Measurements from ENCODE around the gene NTNG1. TPM values are rescaled to one million over a fixed set of nuclear protein-coding genes. Genes with fewer than 3 reads are reported as not detected.

The NTNG1 gene
- total RNA-seq, 1 experiment from 2014 or later = 1.5 TPM

- no peak overlapping the region for H3K23ac ChIP-seq (ENCODE audit: insufficient read length, low read depth, low read length)
- no peak overlapping the region for H3K56ac ChIP-seq (ENCODE audit: insufficient read length, low read depth, low read length)
- no peak overlapping the region for H4K5ac ChIP-seq (ENCODE audit: insufficient read length, low read depth, low read length)
- no peaks in the 10 kb centered on the region; the same call in 1 of the 2 replicates for H3K4me1 ChIP-seq (ENCODE audit: insufficient read depth, low read length)
- TF ChIP-seq CTCF (conservative IDR thresholded peaks at IDR 0.05) = no peak
- H3K4ac ChIP-seq (ENCODE audit: low read depth, low read length) = no peak overlapping the region
- Mint-ChIP-seq H3K9me3 (no peaks in the 10 kb centered on the region), H3K27me3 (ENCODE audit: low read depth) (no peaks in the 10 kb centered on the region), H3K36me3 (ENCODE audit: insufficient read depth in 1 of 3, low read depth in 3 of 3) (no peaks in the 10 kb centered on the region), H3K27ac (no peak overlapping the region), H3K4me1 (peaks cover 6% of the 10 kb centered on the region in 2 experiments), H3K4me3 (no peak overlapping the region)
- H4K91ac ChIP-seq (ENCODE audit: insufficient read length, low read depth, low read length) = no peak overlapping the region
- no peak overlapping the region for H3K27ac ChIP-seq (ENCODE audit: insufficient read length, low read depth, low read length)
- no peak overlapping the region for H3K4me2 ChIP-seq (ENCODE audit: insufficient read depth, insufficient read length, low read length)
- H3T11ph ChIP-seq (ENCODE audit: low read length) = no peak overlapping the region
- H3K18ac ChIP-seq (ENCODE audit: insufficient read length, low read depth, low read length) = no peak overlapping the region
- no peak overlapping the region for H2BK20ac ChIP-seq (ENCODE audit: low read depth, low read length, poor library complexity, severe bottlenecking)
- H2AFZ ChIP-seq (ENCODE audit: low read length) = no peak overlapping the region
- H3K27me3 ChIP-seq (ENCODE audit: insufficient read depth, low read length) = no peaks in the 10 kb centered on the region
- H2BK5ac ChIP-seq (ENCODE audit: insufficient read length, low read length) = no peak overlapping the region
- H4K8ac ChIP-seq (replicated peaks; ENCODE audit: insufficient read length, low read depth, low read length) = no peak overlapping the region
- no peak for DNase-seq
- H2AK5ac ChIP-seq (ENCODE audit: insufficient read length, low read length) = no peak overlapping the region
- no peak overlapping the region for H2BK15ac ChIP-seq (ENCODE audit: low read depth, low read length)
- H3K23me2 ChIP-seq (ENCODE audit: insufficient read length, low read depth, low read length, poor library complexity, severe bottlenecking) = no peaks in the 10 kb centered on the region
- H3K79me2 ChIP-seq (ENCODE audit: insufficient read depth, low read length) = 0 out of 2 replicates have a peak, but pooled peaks cover 2% of the 10 kb centered on the region
- H3K14ac ChIP-seq (ENCODE audit: insufficient read depth, low read length) = no peak overlapping the region
- H3K9ac ChIP-seq (ENCODE audit: extremely low read depth, insufficient read length, low read length) = no peak overlapping the region
- H3K9me3 ChIP-seq (ENCODE audit: control insufficient read depth, low read depth, low read length) = no peaks in the 10 kb centered on the region
- H3K79me1 ChIP-seq (ENCODE audit: insufficient read depth, low read depth, low read length, poor library complexity, severe bottlenecking) = no peaks in the 10 kb centered on the region
- H2BK12ac ChIP-seq (ENCODE audit: insufficient read length, low read depth, low read length) = no peak overlapping the region
- WGBS (ENCODE audit: extremely low coverage, insufficient read length, low lambda C conversion rate) = no CpG with 5 or more reads among the region's 2 CpGs
- no peak overlapping the region for H2BK120ac ChIP-seq (ENCODE audit: low read depth, low read length, poor library complexity, severe bottlenecking)
- no peaks in the 10 kb centered on the region for H4K20me1 ChIP-seq (ENCODE audit: control insufficient read depth, insufficient read depth, insufficient read length)
These were observed 186.1 kb downstream of the NTNG1 start for GRCh38 chr1:107326824-107327445.
